ENCODE results near the gene SKOR1.

- TF ChIP-seq CTCF (IDR thresholded peaks at IDR 0.05; ENCODE audit: poor library complexity) (no peak), EZH2 (IDR thresholded peaks at IDR 0.05; ENCODE audit: borderline replicate concordance) (no peak), EZH2phosphoT487 (IDR thresholded peaks at IDR 0.05; ENCODE audit: low read depth, severe bottlenecking, unreplicated experiment) (no peak)
These were observed 40.4 kb upstream of the SKOR1 start for GRCh38 chr15:67784856-67785430.
